ENCODE measurements around the gene MTTP. TPM values are rescaled to one million over a fixed set of nuclear protein-coding genes. Genes with fewer than 3 reads are reported as not detected.

The MTTP gene
- total RNA-seq, 3 donors from 2014 or later: 0.64 TPM; not detected in 2

GRCh38 chr4:99564921-99565320 is 9.7 kb upstream of the MTTP start:
- no peak for DNase-seq (ENCODE audit: low spot score in 2 of 2)
- no peaks in the 10 kb centered on the region for H3K36me3 ChIP-seq
- no peaks in the 10 kb centered on the region for H3K27me3 ChIP-seq
- intact Hi-C loops (cut with DNase I; ENCODE audit: low total_unique reads): loop anchor here (5.0 kb wide), 1 partner anchor 382 kb away; the partner anchor contains the start of gene DNAJB14
- no peaks in the 10 kb centered on the region for H3K9me3 ChIP-seq
- H3K27ac ChIP-seq: no peak overlapping the region
- H3K4me1 ChIP-seq: no peaks in the 10 kb centered on the region
- TF ChIP-seq POLR2A (IDR thresholded peaks at IDR 0.05) (no peak), POLR2AphosphoS5 (IDR thresholded peaks at IDR 0.05) (no peak), CTCF (IDR thresholded peaks at IDR 0.05) (no peak)
- no peak overlapping the region for H3K4me3 ChIP-seq

DNA sequence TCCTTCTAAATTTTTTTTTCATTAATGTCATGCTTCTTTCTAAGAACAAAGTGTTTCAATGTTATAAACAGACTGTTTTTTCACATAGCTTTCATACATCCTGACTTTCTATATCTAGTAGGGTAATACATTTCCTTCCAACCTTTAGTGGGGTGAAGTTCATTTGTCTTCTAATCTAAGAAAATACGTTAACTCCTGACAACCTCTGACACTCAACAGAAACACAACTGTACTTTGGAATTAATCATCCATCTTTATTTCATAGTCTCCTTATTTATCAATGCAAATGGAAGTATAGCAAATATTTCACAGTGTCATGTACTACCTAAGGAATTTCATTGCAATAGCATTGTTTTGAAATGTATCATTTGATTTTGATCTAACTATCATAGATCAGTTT is 2.7 kb upstream of the MTTP start:
- Histone ChIP-seq H3K27me3 (peaks cover 0 to 6% of the 10 kb centered on the region in 2 donors), H3K27ac (no peak overlapping the region), H3K4me3 (no peak overlapping the region), H3K9me3 (no peaks in the 10 kb centered on the region), H3K36me3 (no peaks in the 10 kb centered on the region), H3K4me1 (no peaks in the 10 kb centered on the region)
- intact Hi-C loops (cut with DNase I; ENCODE audit: low total_unique reads): no loop called here
- TF ChIP-seq POLR2AphosphoS5 (IDR thresholded peaks at IDR 0.05) (no peak), CTCF (IDR thresholded peaks at IDR 0.05) (no peak), POLR2A (IDR thresholded peaks at IDR 0.05) (no peak)
- no peak for DNase-seq (ENCODE audit: low spot score in 2 of 2)

DNA sequence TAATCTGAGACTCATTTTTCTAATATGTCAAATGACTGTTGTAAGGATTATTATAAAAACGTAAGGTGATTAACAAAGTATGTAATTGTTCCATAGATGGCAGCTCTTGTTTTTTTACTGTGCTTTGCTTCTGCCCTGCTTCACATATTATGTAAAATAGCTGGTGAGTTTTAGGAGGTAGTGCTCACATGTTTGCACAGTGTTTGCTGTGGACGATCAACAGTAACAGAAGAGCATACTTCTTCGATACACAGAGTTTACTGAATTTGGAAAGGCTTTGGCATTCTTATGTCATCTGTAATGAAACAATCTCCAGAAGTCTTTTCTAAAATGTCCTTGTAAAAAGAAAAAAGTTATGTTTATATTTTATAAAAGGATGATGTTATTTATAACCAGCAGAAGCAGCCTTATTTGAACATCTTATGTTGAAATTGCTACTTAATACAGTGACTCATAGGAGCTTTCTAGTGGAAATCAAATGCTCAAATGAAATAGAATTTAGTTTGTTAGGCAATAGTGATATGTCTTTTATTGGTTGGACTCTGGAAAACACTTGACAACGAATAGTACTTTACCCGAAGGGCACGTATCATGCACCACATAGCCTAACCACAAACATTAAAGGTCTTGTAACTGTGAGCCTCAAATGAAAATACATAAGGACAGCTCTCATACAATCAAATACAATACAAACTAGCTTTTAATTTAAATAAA is 1.9 kb upstream of the MTTP start:
- H3K9me3 ChIP-seq: no peaks in the 10 kb centered on the region
- no peak overlapping the region for H3K4me3 ChIP-seq
- no peaks in the 10 kb centered on the region for H3K4me1 ChIP-seq
- H3K27me3 ChIP-seq: peaks cover 0 to 6% of the 10 kb centered on the region in 2 donors
- intact Hi-C loops (cut with DNase I; ENCODE audit: low total_unique reads): no loop called here
- TF ChIP-seq CTCF (IDR thresholded peaks at IDR 0.05) (no peak), POLR2A (IDR thresholded peaks at IDR 0.05) (no peak), POLR2AphosphoS5 (IDR thresholded peaks at IDR 0.05) (no peak)
- no peaks in the 10 kb centered on the region for H3K36me3 ChIP-seq
- no peak for DNase-seq (ENCODE audit: low spot score in 2 of 2)
- no peak overlapping the region for H3K27ac ChIP-seq

GRCh38 chr4:99573735-99574368 is 772 bp upstream of the MTTP start:
- TF ChIP-seq CTCF (IDR thresholded peaks at IDR 0.05) (no peak), POLR2A (IDR thresholded peaks at IDR 0.05) (no peak), POLR2AphosphoS5 (IDR thresholded peaks at IDR 0.05) (no peak)
- DNase-seq (ENCODE audit: low spot score in 2 of 2): no peak
- Histone ChIP-seq H3K9me3 (no peaks in the 10 kb centered on the region), H3K4me3 (no peak overlapping the region), H3K4me1 (no peaks in the 10 kb centered on the region), H3K27ac (no peak overlapping the region), H3K36me3 (no peaks in the 10 kb centered on the region), H3K27me3 (peaks cover 0 to 6% of the 10 kb centered on the region in 2 donors)
- intact Hi-C loops (cut with DNase I; ENCODE audit: low total_unique reads): no loop called here

DNA sequence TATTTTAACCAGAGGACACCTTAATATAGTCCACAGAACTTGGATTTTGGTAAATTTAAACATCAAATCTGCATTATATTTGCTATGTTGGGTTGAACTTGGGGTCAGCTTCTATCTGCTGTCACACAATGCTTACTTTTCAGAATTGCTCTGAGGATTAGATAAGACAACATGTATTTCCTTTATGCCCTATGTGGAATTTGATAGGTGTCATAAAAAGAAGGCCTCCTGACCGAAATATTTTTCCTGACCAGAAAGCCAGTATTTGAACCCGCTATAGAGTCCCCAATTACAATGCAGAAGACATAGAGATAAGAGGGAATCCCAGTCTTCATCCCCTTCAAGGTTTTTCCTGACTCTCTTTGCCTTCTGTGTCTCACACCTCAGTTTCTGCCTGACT is 4.1 kb downstream of the MTTP start:
- no peak for DNase-seq (ENCODE audit: low spot score in 2 of 2)
- Histone ChIP-seq H3K4me1 (no peaks in the 10 kb centered on the region), H3K27ac (no peak overlapping the region), H3K27me3 (peaks cover 0 to 9% of the 10 kb centered on the region in 2 donors), H3K36me3 (no peaks in the 10 kb centered on the region), H3K9me3 (no peaks in the 10 kb centered on the region), H3K4me3 (no peak overlapping the region)
- intact Hi-C loops (cut with DNase I; ENCODE audit: low total_unique reads): no loop called here
- TF ChIP-seq POLR2A (IDR thresholded peaks at IDR 0.05) (no peak), POLR2AphosphoS5 (IDR thresholded peaks at IDR 0.05) (no peak), CTCF (IDR thresholded peaks at IDR 0.05) (no peak)

All from breast epithelium (tissue), 4 donors.